Measurements from ENCODE around the gene MEIKIN. TPM values are rescaled to one million over a fixed set of nuclear protein-coding genes. Genes with fewer than 3 reads are reported as not detected.

MEIKIN gene
- total and polyA plus RNA-seq, 2 of the 8 experiments (the other 6 are each of a cell fraction or from before 2014, with no cell fraction given): not detected

DNA sequence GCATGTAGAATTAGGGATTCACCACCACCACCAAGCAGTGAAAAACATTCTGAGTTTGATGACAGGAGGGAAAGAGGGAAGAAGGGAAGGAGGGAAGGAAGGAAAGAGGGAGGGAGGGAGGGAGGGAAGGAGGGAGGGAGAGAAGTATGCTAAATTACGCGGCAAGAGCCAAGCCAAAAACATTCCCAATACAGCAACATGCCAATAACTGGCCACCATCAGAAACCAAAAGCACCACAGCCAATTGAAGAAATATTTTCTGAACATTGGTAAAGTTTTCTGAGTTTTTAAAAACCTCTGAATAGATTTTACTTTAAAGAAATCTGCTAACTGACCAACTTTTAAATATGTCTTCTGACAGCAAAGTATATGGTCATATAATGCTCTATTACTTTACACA lies 184.7 kb downstream of the MEIKIN start:
- Histone ChIP-seq H3K9me3 (ENCODE audit: insufficient read depth in 2 of 2, low read depth in 1 of 2, low read length in 1 of 2) (0 out of 4 replicates have a peak, but pooled peaks cover 0 to 2% of the 10 kb centered on the region in 2 experiments), H3K56ac (replicated peaks; ENCODE audit: insufficient read length, low read depth, low read length) (no peak overlapping the region), H3K79me1 (ENCODE audit: low read depth, low read length) (peaks cover 9% of the 10 kb centered on the region), H3K23ac (ENCODE audit: insufficient read length) (no peak overlapping the region), H3K18ac (ENCODE audit: extremely low read depth, low read length) (no peak overlapping the region), H3K4me1 (replicated peaks in 1 of 4; ENCODE audit: control insufficient read depth in 3 of 4, insufficient read depth in 4 of 4, low read length in 3 of 4) (no peaks in the 10 kb centered on the region), H2BK20ac (ENCODE audit: low read length) (no peak overlapping the region), H3K9ac (replicated peaks in 1 of 4; ENCODE audit: extremely low read depth in 1 of 4, low read depth in 3 of 4, low read length in 3 of 4) (no peak overlapping the region), H2BK120ac (replicated peaks; ENCODE audit: low read depth, low read length) (no peak overlapping the region), H4K5ac (ENCODE audit: insufficient read length, low read depth, low read length) (no peak overlapping the region), H2BK12ac (ENCODE audit: low read depth, low read length) (no peak overlapping the region), H2BK5ac (ENCODE audit: low read depth, low read length) (no peak overlapping the region), H3K23me2 (ENCODE audit: low read depth, low read length) (no peaks in the 10 kb centered on the region), H3K27ac (ENCODE audit: low read depth, low read length) (no peak overlapping the region), H4K8ac (ENCODE audit: extremely low read depth, insufficient read depth, low read length) (no peak overlapping the region), H4K91ac (replicated peaks; ENCODE audit: insufficient read length, low read length) (no peak overlapping the region), H3K4me3 (ENCODE audit: extremely low read depth in 1 of 4, insufficient read depth in 2 of 4, low read depth in 3 of 4, low read length in 4 of 4) (no peak overlapping the region), H3K79me2 (ENCODE audit: control insufficient read depth in 1 of 2, insufficient read depth in 2 of 2, low read length in 2 of 2) (peaks cover 0 to 95% of the 10 kb centered on the region in 2 experiments; a peak in 2 of 4 replicates), H4K20me1 (replicated peaks in 1 of 2; ENCODE audit: control insufficient read depth in 1 of 2, insufficient read depth in 2 of 2, low read length in 2 of 2) (peaks cover 0 to 2% of the 10 kb centered on the region in 2 experiments), H3K36me3 (ENCODE audit: control insufficient read depth in 2 of 4, insufficient read depth in 4 of 4, low read length in 3 of 4) (no peaks in the 10 kb centered on the region; a peak in 1 of 8 replicates), H2BK15ac (ENCODE audit: low read length) (no peak overlapping the region), H2AK5ac (ENCODE audit: low read depth, low read length) (no peak overlapping the region), H3K14ac (ENCODE audit: insufficient read length) (no peak overlapping the region), H3K27me3 (replicated peaks in 1 of 4; ENCODE audit: control insufficient read depth in 3 of 4, extremely low read depth in 1 of 4, insufficient read depth in 3 of 4, low read length in 3 of 4) (no peaks in the 10 kb centered on the region), H2AFZ (ENCODE audit: low read length) (no peak overlapping the region), H3K4me2 (ENCODE audit: insufficient read depth in 1 of 2, low read depth in 2 of 2, low read length in 2 of 2) (no peak overlapping the region), H3K4ac (replicated peaks; ENCODE audit: insufficient read length, low read depth, low read length) (no peak overlapping the region)
- 92% methylated on average over 2 of the region's 2 CpGs; no CpG with 5 or more reads in 1 of the 2 experiments for WGBS, 2 experiments (ENCODE audit: extremely low coverage in 1 of 2, insufficient coverage in 1 of 2, insufficient read length in 1 of 2, insufficient replicate concordance in 2 of 2, low coverage in 1 of 2, low lambda C conversion rate in 2 of 2, missing lambda C conversion rate in 1 of 2)
- ChIA-PET POLR2A (ENCODE audit: partially characterized antibody) (no interaction called here), CTCF (ENCODE audit: partially characterized antibody) (no interaction called here)
- FAIRE-seq: no peak
- no peak for DNase-seq (ENCODE audit: low read depth in 1 of 2, low spot score in 2 of 2)
- no peak for TF ChIP-seq NANOG (IDR thresholded peaks at IDR 0.05; ENCODE audit: insufficient read depth, low read depth, low read length, poor library complexity, severe bottlenecking)
- TF ChIP-seq EZH2 (IDR thresholded peaks at IDR 0.05; ENCODE audit: low read depth, low read length, severe bottlenecking): no peak
- no peak for TF ChIP-seq POU5F1 (IDR thresholded peaks at IDR 0.05; ENCODE audit: low read depth, low read length)
- TF ChIP-seq GABPA (IDR thresholded peaks at IDR 0.05; ENCODE audit: borderline replicate concordance, insufficient read depth, low read length): no peak
- TF ChIP-seq TCF12 (IDR thresholded peaks at IDR 0.05; ENCODE audit: low read depth, low read length): no peak
- TF ChIP-seq SAP30 (IDR thresholded peaks at IDR 0.05; ENCODE audit: insufficient read depth, insufficient replicate concordance, low read length): no peak
- TF ChIP-seq GTF2F1 (IDR thresholded peaks at IDR 0.05; ENCODE audit: borderline replicate concordance, low read depth, low read length): no peak
- TF ChIP-seq SP1 (IDR thresholded peaks at IDR 0.05; ENCODE audit: low read depth, low read length): no peak
- TF ChIP-seq, protein P1, sequence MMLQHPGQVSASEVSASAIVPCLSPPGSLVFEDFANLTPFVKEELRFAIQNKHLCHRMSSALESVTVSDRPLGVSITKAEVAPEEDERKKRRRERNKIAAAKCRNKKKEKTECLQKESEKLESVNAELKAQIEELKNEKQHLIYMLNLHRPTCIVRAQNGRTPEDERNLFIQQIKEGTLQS (IDR thresholded peaks at IDR 0.05; ENCODE audit: insufficient read depth, low read depth, low read length): no peak
- TF ChIP-seq EGR1 (IDR thresholded peaks at IDR 0.05; ENCODE audit: borderline replicate concordance, low read depth, low read length): no peak
- no peak for TF ChIP-seq SIRT6 (IDR thresholded peaks at IDR 0.05; ENCODE audit: low read length)
- TF ChIP-seq POLR2A (IDR thresholded peaks at IDR 0.05; ENCODE audit: control extremely low read depth in 1 of 2, low read depth in 2 of 2, low read length in 2 of 2): no peak
- TF ChIP-seq, protein P2, sequence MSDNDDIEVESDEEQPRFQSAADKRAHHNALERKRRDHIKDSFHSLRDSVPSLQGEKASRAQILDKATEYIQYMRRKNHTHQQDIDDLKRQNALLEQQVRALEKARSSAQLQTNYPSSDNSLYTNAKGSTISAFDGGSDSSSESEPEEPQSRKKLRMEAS (IDR thresholded peaks at IDR 0.05): no peak
- no peak for TF ChIP-seq BRCA1 (IDR thresholded peaks at IDR 0.05; ENCODE audit: low read depth, low read length)
- no peak for TF ChIP-seq MAFK (IDR thresholded peaks at IDR 0.05; ENCODE audit: low read depth, low read length)
